Measurements from ENCODE around the gene LSAMP.

- TF ChIP-seq CTCF (IDR thresholded peaks at IDR 0.05), result no peak
- TF ChIP-seq POLR2A (IDR thresholded peaks at IDR 0.05), result no peak
- TF ChIP-seq EP300 (IDR thresholded peaks at IDR 0.05), result no peak
- no peak for TF ChIP-seq POLR2AphosphoS5 (IDR thresholded peaks at IDR 0.05)
Observed at GRCh38 chr3:116188231-116188785, 257.0 kb downstream of the LSAMP start.
